WTC11 (cell line): Measurements from ENCODE around the gene SLC25A12. TPM values are rescaled to one million over a fixed set of nuclear protein-coding genes. Genes with fewer than 3 reads are reported as not detected.

ENCODE experiments used
- ATAC-seq: fragments of 200-7000 bp; cut with Tn5 transposase; 2 replicates; pipeline ENCODE4 v1.10.0; 2021; ENCODE audit warnings: mild to moderate bottlenecking, moderate library complexity
- CTCF ChIA-PET: fragments of 300-600 bp; sonication (Branson Sonifier 250); formaldehyde crosslinking; loops from one replicate; lab custom pipeline; 2021; ENCODE audit warnings: antibody characterized with exemption; lab: Charles Lee
- POLR2A ChIA-PET: fragments of 350-600 bp; sonication (Branson Sonifier 250); formaldehyde crosslinking; loops from one replicate; lab custom pipeline; 2021; ENCODE audit warnings: antibody characterized with exemption; lab: Charles Lee
- DNase-seq: peaks from one replicate; pipeline ENCODE4 v3.0.0; 2021; ENCODE audit warnings: low spot score
- H3K27ac Mint-ChIP-seq: 2 replicates; pipeline ENCODE4 v1.8.0; 2021; ENCODE audit warnings: mixed read lengths
- H3K27me3 Mint-ChIP-seq: 2 replicates; pipeline ENCODE4 v1.8.0; 2021; ENCODE audit warnings: low read depth, mild to moderate bottlenecking, moderate library complexity, mixed read lengths
- H3K36me3 Mint-ChIP-seq: 2 replicates; pipeline ENCODE4 v1.8.0; 2021; ENCODE audit warnings: mixed read lengths
- H3K4me1 Mint-ChIP-seq: 2 replicates; pipeline ENCODE4 v1.8.0; 2022; ENCODE audit warnings: mixed read lengths
- H3K4me3 Mint-ChIP-seq: 2 replicates; pipeline ENCODE4 v1.8.0; 2021; ENCODE audit warnings: mild to moderate bottlenecking, moderate library complexity, mixed read lengths
- H3K9me3 Mint-ChIP-seq: 2 replicates; pipeline ENCODE4 v1.8.0; 2021; ENCODE audit warnings: mixed read lengths
- CREB1 ChIP-seq: sonication (generic); formaldehyde crosslinking; IDR thresholded peaks from 2 replicates; pipeline ENCODE4 v1.8.0; 2023; ENCODE audit warnings: mild to moderate bottlenecking, missing genetic modification reagents
- CREM ChIP-seq: sonication (generic); formaldehyde crosslinking; IDR thresholded peaks from 2 replicates; pipeline ENCODE4 v1.8.1; 2022; ENCODE audit warnings: mild to moderate bottlenecking, missing genetic modification reagents, moderate library complexity
- ETV6 ChIP-seq: sonication (generic); formaldehyde crosslinking; IDR thresholded peaks from 2 replicates; pipeline ENCODE4 v1.8.1; 2022; ENCODE audit warnings: mild to moderate bottlenecking, missing genetic modification reagents
- FOXJ3 ChIP-seq: sonication (generic); formaldehyde crosslinking; IDR thresholded peaks from 2 replicates; pipeline ENCODE4 v1.9.0; 2021; ENCODE audit warnings: missing genetic modification reagents, mild to moderate bottlenecking, borderline replicate concordance
- IRF2 ChIP-seq: sonication (generic); formaldehyde crosslinking; IDR thresholded peaks from 2 replicates; pipeline ENCODE4 v1.8.0; 2022; ENCODE audit warnings: low read depth, missing genetic modification reagents, borderline replicate concordance
- JAZF1 ChIP-seq: fragments of 250-450 bp; sonication (Bioruptor Pico); IDR thresholded peaks from 2 replicates; pipeline ENCODE4 v1.9.0; 2021; ENCODE audit warnings: moderate library complexity, mild to moderate bottlenecking, inconsistent platforms
- NFATC4 ChIP-seq: fragments of 250-450 bp; sonication (Bioruptor Pico); IDR thresholded peaks from 2 replicates; pipeline ENCODE4 v1.9.0; 2021; ENCODE audit warnings: mild to moderate bottlenecking
- NFE2L1 ChIP-seq: sonication (generic); formaldehyde crosslinking; IDR thresholded peaks from 2 replicates; pipeline ENCODE4 v1.8.1; 2023; ENCODE audit warnings: missing genetic modification reagents
- NR1H2 ChIP-seq: sonication (generic); formaldehyde crosslinking; IDR thresholded peaks from 2 replicates; pipeline ENCODE4 v1.9.0; 2021; ENCODE audit warnings: mild to moderate bottlenecking, moderate library complexity, missing genetic modification reagents
- NR3C1 ChIP-seq: sonication (generic); formaldehyde crosslinking; conservative IDR thresholded peaks from 2 replicates; pipeline ENCODE4 v1.8.1; 2023; ENCODE audit warnings: low read depth, mild to moderate bottlenecking, missing genetic modification reagents
- OVOL2 ChIP-seq: fragments of 250-450 bp; sonication (Bioruptor Pico); IDR thresholded peaks from 2 replicates; pipeline ENCODE4 v1.9.0; 2021; ENCODE audit warnings: mild to moderate bottlenecking, borderline replicate concordance
- SMAD3 ChIP-seq: sonication (generic); formaldehyde crosslinking; IDR thresholded peaks from 2 replicates; pipeline ENCODE4 v1.8.0; 2022; ENCODE audit warnings: missing genetic modification reagents, mild to moderate bottlenecking, borderline replicate concordance
- SMAD4 ChIP-seq: sonication (generic); formaldehyde crosslinking; IDR thresholded peaks from 2 replicates; pipeline ENCODE4 v1.8.0; 2022; ENCODE audit warnings: mild to moderate bottlenecking, missing genetic modification reagents
- SP1 ChIP-seq: sonication (generic); formaldehyde crosslinking; conservative IDR thresholded peaks from 2 replicates; pipeline ENCODE4 v1.8.1; 2022; ENCODE audit warnings: missing genetic modification reagents
- TCF7 ChIP-seq: sonication (generic); formaldehyde crosslinking; IDR thresholded peaks from 2 replicates; pipeline ENCODE4 v1.8.0; 2022; ENCODE audit warnings: mild to moderate bottlenecking, low read depth, missing genetic modification reagents, moderate library complexity
- ZNF281 ChIP-seq: sonication (generic); formaldehyde crosslinking; IDR thresholded peaks from 2 replicates; pipeline ENCODE4 v1.8.0; 2023; ENCODE audit warnings: mild to moderate bottlenecking, missing genetic modification reagents
- ZNF423 ChIP-seq: fragments of 250-450 bp; sonication (Bioruptor Pico); IDR thresholded peaks from 2 replicates; pipeline ENCODE4 v2.1.2; 2022; ENCODE audit warnings: mild to moderate bottlenecking, moderate library complexity
- ZNF425 ChIP-seq: fragments of 250-450 bp; sonication (Bioruptor Pico); conservative IDR thresholded peaks from 2 replicates; pipeline ENCODE4 v1.9.0; 2021; ENCODE audit warnings: mild to moderate bottlenecking
- total RNA-seq: library from RNA; stranded (reverse); gene quantifications from 3 replicates; pipeline ENCODE4 v1.2.3, GENCODE V29; 2021
- TF ChIP-seq, protein P1 (sequence below): sonication (generic); formaldehyde crosslinking; IDR thresholded peaks from 2 replicates; pipeline ENCODE4 v1.8.1; 2023; ENCODE audit warnings: mild to moderate bottlenecking, missing genetic modification reagents
- TF ChIP-seq, protein P2 (sequence below): sonication (generic); formaldehyde crosslinking; IDR thresholded peaks from 2 replicates; pipeline ENCODE4 v1.8.1; 2022; ENCODE audit warnings: mild to moderate bottlenecking, missing genetic modification reagents, moderate library complexity, borderline replicate concordance
- TF ChIP-seq, protein P3 (sequence below): sonication (generic); formaldehyde crosslinking; conservative IDR thresholded peaks from 2 replicates; pipeline ENCODE4 v1.8.1; 2023; ENCODE audit warnings: mild to moderate bottlenecking, low read depth, missing genetic modification reagents, moderate library complexity

SLC25A12 gene
- total RNA-seq, 1 experiment from 2014 or later = 9.0 TPM

- ChIA-PET POLR2A (interaction anchor here (0.6 kb wide), 1 partner anchor 482 kb away, joined by 4 read pairs; no protein-coding TSS in a partner anchor), CTCF (interaction anchor here (0.6 kb wide), 1 partner anchor 57 kb away, joined by 3 read pairs; no protein-coding TSS in a partner anchor)
- Mint-ChIP-seq H3K36me3 (no peaks in the 10 kb centered on the region), H3K9me3 (no peaks in the 10 kb centered on the region), H3K27ac (no peak overlapping the region), H3K4me3 (no peak overlapping the region), H3K27me3 (no peaks in the 10 kb centered on the region), H3K4me1 (no peaks in the 10 kb centered on the region)
- TF ChIP-seq TCF7 (no peak), ZNF425 (CRISPR knock-in tag) (no peak), SMAD4 (no peak), JAZF1 (CRISPR knock-in tag) (no peak), NFE2L1 (CRISPR knock-in tag) (no peak), OVOL2 (CRISPR knock-in tag) (no peak), NR3C1 (CRISPR knock-in tag) (no peak), CREM (CRISPR knock-in tag) (no peak), ZNF281 (CRISPR knock-in tag) (no peak), IRF2 (CRISPR knock-in tag) (no peak), NR1H2 (no peak), CREB1 (CRISPR knock-in tag) (no peak)
- TF ChIP-seq, protein P1, sequence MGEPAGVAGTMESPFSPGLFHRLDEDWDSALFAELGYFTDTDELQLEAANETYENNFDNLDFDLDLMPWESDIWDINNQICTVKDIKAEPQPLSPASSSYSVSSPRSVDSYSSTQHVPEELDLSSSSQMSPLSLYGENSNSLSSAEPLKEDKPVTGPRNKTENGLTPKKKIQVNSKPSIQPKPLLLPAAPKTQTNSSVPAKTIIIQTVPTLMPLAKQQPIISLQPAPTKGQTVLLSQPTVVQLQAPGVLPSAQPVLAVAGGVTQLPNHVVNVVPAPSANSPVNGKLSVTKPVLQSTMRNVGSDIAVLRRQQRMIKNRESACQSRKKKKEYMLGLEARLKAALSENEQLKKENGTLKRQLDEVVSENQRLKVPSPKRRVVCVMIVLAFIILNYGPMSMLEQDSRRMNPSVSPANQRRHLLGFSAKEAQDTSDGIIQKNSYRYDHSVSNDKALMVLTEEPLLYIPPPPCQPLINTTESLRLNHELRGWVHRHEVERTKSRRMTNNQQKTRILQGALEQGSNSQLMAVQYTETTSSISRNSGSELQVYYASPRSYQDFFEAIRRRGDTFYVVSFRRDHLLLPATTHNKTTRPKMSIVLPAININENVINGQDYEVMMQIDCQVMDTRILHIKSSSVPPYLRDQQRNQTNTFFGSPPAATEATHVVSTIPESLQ (CRISPR knock-in tag) = no peak
- TF ChIP-seq, protein P2, sequence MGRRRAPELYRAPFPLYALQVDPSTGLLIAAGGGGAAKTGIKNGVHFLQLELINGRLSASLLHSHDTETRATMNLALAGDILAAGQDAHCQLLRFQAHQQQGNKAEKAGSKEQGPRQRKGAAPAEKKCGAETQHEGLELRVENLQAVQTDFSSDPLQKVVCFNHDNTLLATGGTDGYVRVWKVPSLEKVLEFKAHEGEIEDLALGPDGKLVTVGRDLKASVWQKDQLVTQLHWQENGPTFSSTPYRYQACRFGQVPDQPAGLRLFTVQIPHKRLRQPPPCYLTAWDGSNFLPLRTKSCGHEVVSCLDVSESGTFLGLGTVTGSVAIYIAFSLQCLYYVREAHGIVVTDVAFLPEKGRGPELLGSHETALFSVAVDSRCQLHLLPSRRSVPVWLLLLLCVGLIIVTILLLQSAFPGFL (CRISPR knock-in tag) = no peak
- DNase-seq (no peak), ATAC-seq (no peak)
Observed at GRCh38 chr2:171882089-171882769, 11.8 kb downstream of the SLC25A12 start.

- DNase-seq (no peak), ATAC-seq (no peak)
- H3K27ac Mint-ChIP-seq = no peak overlapping the region
- H3K4me1 Mint-ChIP-seq = no peaks in the 10 kb centered on the region
- ChIA-PET POLR2A (no interaction called here), CTCF (interaction anchor here (0.6 kb wide), 1 partner anchor 115 kb away, joined by 3 read pairs; no protein-coding TSS in a partner anchor)
- H3K4me3 Mint-ChIP-seq = no peak overlapping the region
- no peak for TF ChIP-seq SMAD3 (CRISPR knock-in tag)
- TF ChIP-seq NFATC4 (CRISPR knock-in tag) = no peak
- no peak for TF ChIP-seq FOXJ3 (CRISPR knock-in tag)
- TF ChIP-seq SP1 = no peak
- no peak for TF ChIP-seq ZNF423 (CRISPR knock-in tag)
- no peak for TF ChIP-seq ETV6 (CRISPR knock-in tag)
- TF ChIP-seq, protein P3, sequence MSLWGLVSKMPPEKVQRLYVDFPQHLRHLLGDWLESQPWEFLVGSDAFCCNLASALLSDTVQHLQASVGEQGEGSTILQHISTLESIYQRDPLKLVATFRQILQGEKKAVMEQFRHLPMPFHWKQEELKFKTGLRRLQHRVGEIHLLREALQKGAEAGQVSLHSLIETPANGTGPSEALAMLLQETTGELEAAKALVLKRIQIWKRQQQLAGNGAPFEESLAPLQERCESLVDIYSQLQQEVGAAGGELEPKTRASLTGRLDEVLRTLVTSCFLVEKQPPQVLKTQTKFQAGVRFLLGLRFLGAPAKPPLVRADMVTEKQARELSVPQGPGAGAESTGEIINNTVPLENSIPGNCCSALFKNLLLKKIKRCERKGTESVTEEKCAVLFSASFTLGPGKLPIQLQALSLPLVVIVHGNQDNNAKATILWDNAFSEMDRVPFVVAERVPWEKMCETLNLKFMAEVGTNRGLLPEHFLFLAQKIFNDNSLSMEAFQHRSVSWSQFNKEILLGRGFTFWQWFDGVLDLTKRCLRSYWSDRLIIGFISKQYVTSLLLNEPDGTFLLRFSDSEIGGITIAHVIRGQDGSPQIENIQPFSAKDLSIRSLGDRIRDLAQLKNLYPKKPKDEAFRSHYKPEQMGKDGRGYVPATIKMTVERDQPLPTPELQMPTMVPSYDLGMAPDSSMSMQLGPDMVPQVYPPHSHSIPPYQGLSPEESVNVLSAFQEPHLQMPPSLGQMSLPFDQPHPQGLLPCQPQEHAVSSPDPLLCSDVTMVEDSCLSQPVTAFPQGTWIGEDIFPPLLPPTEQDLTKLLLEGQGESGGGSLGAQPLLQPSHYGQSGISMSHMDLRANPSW = no peak
- no peaks in the 10 kb centered on the region for H3K27me3 Mint-ChIP-seq
- H3K9me3 Mint-ChIP-seq = no peaks in the 10 kb centered on the region
- H3K36me3 Mint-ChIP-seq = no peaks in the 10 kb centered on the region
Observed at GRCh38 chr2:171880774-171881173, 13.3 kb downstream of the SLC25A12 start.
